Measurements from ENCODE around the gene ARRDC4. TPM values are rescaled to one million over a fixed set of nuclear protein-coding genes. Genes with fewer than 3 reads are reported as not detected.

The ARRDC4 gene
- total and polyA plus RNA-seq, 2 donors (not counting 3 experiments of a cell fraction or from before 2014, with no cell fraction given): 0.97 to 1.2 TPM

DNA sequence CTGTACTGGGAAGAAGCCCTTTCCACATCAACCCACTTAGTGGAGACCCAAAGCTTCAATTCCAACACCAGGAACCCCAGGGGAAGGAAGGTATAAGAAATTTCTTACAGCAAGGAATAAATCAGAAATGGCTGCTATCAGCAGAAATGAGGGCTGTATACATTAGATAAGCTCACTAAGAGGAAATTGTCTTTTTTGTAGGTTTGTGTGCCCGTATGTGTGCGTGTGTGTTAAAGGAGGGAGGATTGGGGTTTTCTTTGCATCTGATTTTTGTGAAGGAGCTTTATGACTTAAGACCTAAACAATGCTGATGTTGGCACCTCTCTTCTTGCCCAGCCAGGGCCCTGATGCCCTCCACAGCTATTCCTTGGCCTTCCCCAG, 18.6 kb downstream of the ARRDC4 start:
- H3K36me3 ChIP-seq (ENCODE audit: control insufficient read depth in 2 of 2, extremely low read depth in 1 of 2, insufficient read depth in 2 of 2, low read length in 2 of 2): no peaks in the 10 kb centered on the region
- H2AFZ ChIP-seq (ENCODE audit: low read depth, low read length): no peak overlapping the region
- H4K20me1 ChIP-seq (replicated peaks; ENCODE audit: control insufficient read depth, extremely low read depth, insufficient read depth, low read length): no peaks in the 10 kb centered on the region
- H3K9me3 ChIP-seq (replicated peaks; ENCODE audit: control insufficient read depth, insufficient read depth, low read length): no peaks in the 10 kb centered on the region
- no peak overlapping the region for H3K27ac ChIP-seq (ENCODE audit: insufficient read depth, low read depth, low read length)
- dilution Hi-C loops (cut with MboI; ENCODE audit: extremely low pct_ligation_motif_present, low sequenced_read_pairs) (no loop called here), intact Hi-C loops (cut with micrococcal nuclease) (loop anchor here (2.0 kb wide), 1 partner anchor 14 kb away; no protein-coding TSS in a partner anchor)
- BruUV-seq (replicated peaks): no TSS peak
- TF ChIP-seq, protein P1, sequence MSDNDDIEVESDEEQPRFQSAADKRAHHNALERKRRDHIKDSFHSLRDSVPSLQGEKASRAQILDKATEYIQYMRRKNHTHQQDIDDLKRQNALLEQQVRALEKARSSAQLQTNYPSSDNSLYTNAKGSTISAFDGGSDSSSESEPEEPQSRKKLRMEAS (IDR thresholded peaks at IDR 0.05; ENCODE audit: insufficient read depth, insufficient read length): no peak
- TF ChIP-seq, protein P2, sequence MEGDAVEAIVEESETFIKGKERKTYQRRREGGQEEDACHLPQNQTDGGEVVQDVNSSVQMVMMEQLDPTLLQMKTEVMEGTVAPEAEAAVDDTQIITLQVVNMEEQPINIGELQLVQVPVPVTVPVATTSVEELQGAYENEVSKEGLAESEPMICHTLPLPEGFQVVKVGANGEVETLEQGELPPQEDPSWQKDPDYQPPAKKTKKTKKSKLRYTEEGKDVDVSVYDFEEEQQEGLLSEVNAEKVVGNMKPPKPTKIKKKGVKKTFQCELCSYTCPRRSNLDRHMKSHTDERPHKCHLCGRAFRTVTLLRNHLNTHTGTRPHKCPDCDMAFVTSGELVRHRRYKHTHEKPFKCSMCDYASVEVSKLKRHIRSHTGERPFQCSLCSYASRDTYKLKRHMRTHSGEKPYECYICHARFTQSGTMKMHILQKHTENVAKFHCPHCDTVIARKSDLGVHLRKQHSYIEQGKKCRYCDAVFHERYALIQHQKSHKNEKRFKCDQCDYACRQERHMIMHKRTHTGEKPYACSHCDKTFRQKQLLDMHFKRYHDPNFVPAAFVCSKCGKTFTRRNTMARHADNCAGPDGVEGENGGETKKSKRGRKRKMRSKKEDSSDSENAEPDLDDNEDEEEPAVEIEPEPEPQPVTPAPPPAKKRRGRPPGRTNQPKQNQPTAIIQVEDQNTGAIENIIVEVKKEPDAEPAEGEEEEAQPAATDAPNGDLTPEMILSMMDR (IDR thresholded peaks at IDR 0.05; ENCODE audit: extremely low read depth in 1 of 2, insufficient read depth in 1 of 2, low read depth in 1 of 2, low read length in 2 of 2): no peak
- TF ChIP-seq MYC (IDR thresholded peaks at IDR 0.05; ENCODE audit: low read depth, low read length): no peak
- TF ChIP-seq POLR2A (IDR thresholded peaks at IDR 0.05; ENCODE audit: low read depth, low read length): no peak
- TF ChIP-seq EZH2 (IDR thresholded peaks at IDR 0.05; ENCODE audit: borderline replicate concordance, low read depth, low read length, severe bottlenecking): no peak
- TF ChIP-seq GATA2 (IDR thresholded peaks at IDR 0.05; ENCODE audit: insufficient read depth, insufficient read length, low read depth, low read length): no peak
- no peak for TF ChIP-seq FOS (IDR thresholded peaks at IDR 0.05; ENCODE audit: borderline replicate concordance, insufficient read depth, low read length)
- no peak for TF ChIP-seq POLR2AphosphoS5 (IDR thresholded peaks at IDR 0.05; ENCODE audit: insufficient read depth, low read depth, low read length)
- TF ChIP-seq JUN (IDR thresholded peaks at IDR 0.05; ENCODE audit: borderline replicate concordance, insufficient read depth, insufficient read length, low read depth): no peak
- peaks cover 7% of the 10 kb centered on the region for H3K4me1 ChIP-seq (ENCODE audit: control insufficient read depth, extremely low read depth, insufficient read depth, low read length)
- FAIRE-seq (no peak), DNase-seq (ENCODE audit: low read depth, low spot score) (no peak)
- ChIA-PET POLR2A (no interaction called here), CTCF (no interaction called here)
- H3K4me2 ChIP-seq (ENCODE audit: insufficient read depth, low read length): no peak overlapping the region
- H3K27me3 ChIP-seq (ENCODE audit: control insufficient read depth in 2 of 2, insufficient read depth in 2 of 2, low read length in 2 of 2): no peaks in the 10 kb centered on the region
- no peaks in the 10 kb centered on the region for H3K79me2 ChIP-seq (ENCODE audit: control insufficient read depth, insufficient read depth, low read length)
- no peak overlapping the region for H3K4me3 ChIP-seq (replicated peaks in 1 of 3; ENCODE audit: insufficient read depth in 1 of 3, low read depth in 1 of 3, low read length in 3 of 3)
- H3K9me1 ChIP-seq (replicated peaks; ENCODE audit: control insufficient read depth, extremely low read depth, insufficient read depth, low read length): no peaks in the 10 kb centered on the region
- no peak overlapping the region for H3K9ac ChIP-seq (replicated peaks; ENCODE audit: extremely low read depth, insufficient read depth, low read length)
